Lower lobe of right lung (tissue), 2 donors: ENCODE measurements around the gene POLR2E. TPM values are rescaled to one million over a fixed set of nuclear protein-coding genes. Genes with fewer than 3 reads are reported as not detected.

Source experiments
- ATAC-seq, 2 donors: fragments of 200-7000 bp; cut with Tn5 transposase; one replicate each; pipeline ENCODE4 v1.9.1; 2020 to 2022; ENCODE audit warnings: mild to moderate bottlenecking in 2 of 2, moderate library complexity in 2 of 2
- DNase-seq: peaks from one replicate; pipeline ENCODE4 v3.0.0-alpha.2; 2020
- H3K27ac ChIP-seq: fragments of 200-600 bp; one replicate; pipeline ENCODE4 v1.8.0; 2022
- H3K27me3 ChIP-seq: fragments of 200-600 bp; one replicate; pipeline ENCODE4 v1.8.0; 2022; ENCODE audit warnings: low read depth
- H3K36me3 ChIP-seq: fragments of 200-600 bp; one replicate; pipeline ENCODE4 v1.8.0; 2022; ENCODE audit warnings: mild to moderate bottlenecking
- H3K4me1 ChIP-seq: fragments of 200-600 bp; one replicate; pipeline ENCODE4 v1.8.0; 2022
- H3K4me3 ChIP-seq: fragments of 200-600 bp; one replicate; pipeline ENCODE4 v1.8.0; 2022; ENCODE audit warnings: mild to moderate bottlenecking
- H3K9me3 ChIP-seq: fragments of 200-600 bp; one replicate; pipeline ENCODE4 v1.8.0; 2022
- CTCF ChIP-seq: fragments of 200-600 bp; IDR thresholded peaks from one replicate; pipeline ENCODE4 v1.8.0; 2022; ENCODE audit warnings: antibody characterized with exemption, mild to moderate bottlenecking
- intact Hi-C: fragments of 100-400 bp; cut with DNase I; formaldehyde crosslinking; loops from one replicate; pipeline ENCODE4 v1.11.0; 2022
- total RNA-seq: library from RNA; stranded (reverse); fragmentation: NEBNext Ultra II Directional; extraction: Animal tissue kit (Norgen Biotek cat#: 25700); gene quantifications from one replicate; pipeline ENCODE4 v1.2.1, GENCODE V29; 2021
- donor health status: DM: no; HTN: yes; CAD: no; lungs with severe emphysema.

The POLR2E gene
- total RNA-seq, 1 donor from 2014 or later, result 158 TPM

- ATAC-seq, result peak; percentile 96
- intact Hi-C loops, result no loop called here
- peak within 1 kb of the TSS; percentile 74 for H3K4me3 ChIP-seq
- peaks cover 40% of the 10 kb centered on the region for H3K4me1 ChIP-seq
- TF ChIP-seq CTCF, result no peak
- peak within 1 kb of the TSS; percentile 79 for H3K27ac ChIP-seq
- H3K36me3 ChIP-seq, result peaks cover 44% of the 10 kb centered on the region
- H3K9me3 ChIP-seq, result no peaks in the 10 kb centered on the region
- peak; percentile 99 for DNase-seq
- H3K27me3 ChIP-seq, result no peaks in the 10 kb centered on the region
Measured at GRCh38 chr19:1039646-1040475, 55.3 kb downstream of the POLR2E start, which contains the start of gene ABCA7. Gene ABCA7 (plus strand): TSS chr19:1040107. CDS start chr19:1041362, 1,255 bp downstream.

- DNase-seq, result no peak
- peaks cover 40% of the 10 kb centered on the region for H3K4me1 ChIP-seq
- H3K4me3 ChIP-seq, result peak overlapping the region; percentile 74
- no peak for ATAC-seq
- H3K27ac ChIP-seq, result peak overlapping the region; percentile 79
- intact Hi-C loops, result no loop called here
- no peak for TF ChIP-seq CTCF
- H3K36me3 ChIP-seq, result peaks cover 39% of the 10 kb centered on the region
- H3K27me3 ChIP-seq, result no peaks in the 10 kb centered on the region
- no peaks in the 10 kb centered on the region for H3K9me3 ChIP-seq
Measured at GRCh38 chr19:1038978-1039645, 56.1 kb downstream of the POLR2E start.

DNA sequence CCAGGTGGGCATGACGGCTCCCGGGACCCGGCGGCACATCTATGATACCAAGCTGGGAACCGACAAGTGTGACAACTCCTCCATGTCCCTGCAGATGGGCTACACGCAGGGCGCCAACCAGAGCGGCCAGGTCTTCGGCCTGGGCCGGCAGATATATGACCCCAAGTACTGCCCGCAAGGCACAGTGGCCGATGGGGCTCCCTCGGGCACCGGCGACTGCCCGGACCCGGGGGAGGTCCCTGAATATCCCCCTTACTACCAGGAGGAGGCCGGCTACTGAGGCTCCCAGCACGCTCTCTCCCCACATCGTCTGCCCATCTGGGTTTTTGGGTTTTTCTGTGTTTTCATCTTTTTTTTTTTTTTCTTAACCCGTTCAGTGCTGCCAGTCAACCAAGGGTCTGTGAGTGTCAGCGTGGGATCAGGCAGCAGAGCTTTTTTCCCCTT, 57.5 kb downstream of the POLR2E start:
- no peak overlapping the region for H3K4me3 ChIP-seq
- DNase-seq (no peak), ATAC-seq (no peak)
- H3K27ac ChIP-seq, result peak overlapping the region; percentile 79
- H3K36me3 ChIP-seq, result peaks cover 47% of the 10 kb centered on the region
- TF ChIP-seq CTCF, result no peak
- no peaks in the 10 kb centered on the region for H3K27me3 ChIP-seq
- peaks cover 40% of the 10 kb centered on the region for H3K4me1 ChIP-seq
- H3K9me3 ChIP-seq, result no peaks in the 10 kb centered on the region
- intact Hi-C loops, result no loop called here

Other genes with a start within 250 kb of the POLR2E start
- gene ELANE, start 243.1 kb downstream of the POLR2E start, total RNA-seq, result 0.97 TPM
- 282 TPM for gene CFD, start 235.7 kb downstream of the POLR2E start, total RNA-seq
- gene MED16, start 202.2 kb downstream of the POLR2E start, total RNA-seq, result 46.1 TPM
- not detected for gene RNU6-9, start 201.9 kb downstream of the POLR2E start, total RNA-seq
- 46.0 TPM for gene R3HDM4, start 182.2 kb downstream of the POLR2E start, total RNA-seq
- not detected for gene KISS1R, start 178.0 kb downstream of the POLR2E start, total RNA-seq
- gene ARID3A, start 169.3 kb downstream of the POLR2E start, total RNA-seq, result 16.9 TPM
- 29.2 TPM for gene WDR18, start 111.0 kb downstream of the POLR2E start, total RNA-seq
- 3.0 TPM for gene GRIN3B, start 95.0 kb downstream of the POLR2E start, total RNA-seq
- 159 TPM for gene TMEM259, start 74.3 kb downstream of the POLR2E start, total RNA-seq
- gene RNU6-2, start 73.9 kb downstream of the POLR2E start, total RNA-seq, result not detected
- 158 TPM for gene CNN2, start 68.8 kb downstream of the POLR2E start, total RNA-seq
- 53.3 TPM for gene ABCA7, start 55.3 kb downstream of the POLR2E start, total RNA-seq
- gene ARHGAP45, start 28.2 kb downstream of the POLR2E start, total RNA-seq, result 83.5 TPM
- 378 TPM for gene GPX4, start 8.6 kb upstream of the POLR2E start, total RNA-seq
- gene SBNO2, start 78.9 kb upstream of the POLR2E start, total RNA-seq, result 91.6 TPM
- gene STK11, start 110.4 kb upstream of the POLR2E start, total RNA-seq, result 50.5 TPM
- gene CBARP, start 142.6 kb upstream of the POLR2E start, total RNA-seq, result 0.41 TPM
- 116 TPM for gene ATP5F1D, start 146.4 kb upstream of the POLR2E start, total RNA-seq
- gene MIDN, start 153.2 kb upstream of the POLR2E start, total RNA-seq, result 76.3 TPM
- gene CIRBP, start 174.0 kb upstream of the POLR2E start, total RNA-seq, result 352 TPM
- 43.5 TPM for gene FAM174C, start 180.2 kb upstream of the POLR2E start, total RNA-seq
- not detected for gene EFNA2, start 190.5 kb upstream of the POLR2E start, total RNA-seq